ENCODE results near the gene ENHO. TPM values are rescaled to one million over a fixed set of nuclear protein-coding genes. Genes with fewer than 3 reads are reported as not detected.

Gene ENHO
- total RNA-seq, 1 donor from 2014 or later, result not detected

GRCh38 chr9:34555936-34556525 lies 33.2 kb upstream of the ENHO start:
- H3K27ac ChIP-seq, result no peak overlapping the region
- no peaks in the 10 kb centered on the region for H3K9me3 ChIP-seq
- no peak overlapping the region for H3K4me3 ChIP-seq
- TF ChIP-seq POLR2AphosphoS5 (IDR thresholded peaks at IDR 0.05; ENCODE audit: insufficient read depth in 1 of 2, low read depth in 1 of 2) (no peak), POLR2A (IDR thresholded peaks at IDR 0.05) (no peak), CTCF (IDR thresholded peaks at IDR 0.05) (no peak)
- H3K4me1 ChIP-seq, result peaks cover 34% of the 10 kb centered on the region
- DNase-seq (ENCODE audit: extremely low spot score in 2 of 2), result no peak
- H3K36me3 ChIP-seq, result no peaks in the 10 kb centered on the region
- intact Hi-C loops (cut with DNase I), result no loop called here
- no peaks in the 10 kb centered on the region for H3K27me3 ChIP-seq

- H3K36me3 ChIP-seq, result no peaks in the 10 kb centered on the region
- intact Hi-C loops (cut with DNase I), result no loop called here
- TF ChIP-seq CTCF (IDR thresholded peaks at IDR 0.05) (no peak), POLR2AphosphoS5 (IDR thresholded peaks at IDR 0.05; ENCODE audit: insufficient read depth in 1 of 2, low read depth in 1 of 2) (no peak), POLR2A (IDR thresholded peaks at IDR 0.05) (no peak)
- H3K9me3 ChIP-seq, result no peaks in the 10 kb centered on the region
- no peak for DNase-seq (ENCODE audit: extremely low spot score in 2 of 2)
- peaks cover 29% of the 10 kb centered on the region for H3K4me1 ChIP-seq
- no peak overlapping the region for H3K4me3 ChIP-seq
- H3K27ac ChIP-seq, result no peak overlapping the region
- H3K27me3 ChIP-seq, result no peaks in the 10 kb centered on the region
Measured at GRCh38 chr9:34555500-34555899, 32.7 kb upstream of the ENHO start.

GRCh38 chr9:34555002-34555348 lies 32.2 kb upstream of the ENHO start:
- H3K27me3 ChIP-seq, result no peaks in the 10 kb centered on the region
- peak in 1 of 2 donors; percentile 45 for TF ChIP-seq POLR2AphosphoS5 (IDR thresholded peaks at IDR 0.05; ENCODE audit: insufficient read depth in 1 of 2, low read depth in 1 of 2)
- TF ChIP-seq POLR2A (IDR thresholded peaks at IDR 0.05), result no peak
- TF ChIP-seq CTCF (IDR thresholded peaks at IDR 0.05), result no peak
- H3K4me1 ChIP-seq, result peaks cover 24% of the 10 kb centered on the region
- no peaks in the 10 kb centered on the region for H3K9me3 ChIP-seq
- intact Hi-C loops (cut with DNase I), result no loop called here
- no peak overlapping the region for H3K27ac ChIP-seq
- no peak for DNase-seq (ENCODE audit: extremely low spot score in 2 of 2)
- no peak overlapping the region for H3K4me3 ChIP-seq
- H3K36me3 ChIP-seq, result no peaks in the 10 kb centered on the region

GRCh38 chr9:34554211-34555001 lies 31.6 kb upstream of the ENHO start:
- TF ChIP-seq POLR2AphosphoS5 (IDR thresholded peaks at IDR 0.05; ENCODE audit: insufficient read depth in 1 of 2, low read depth in 1 of 2) (no peak), CTCF (IDR thresholded peaks at IDR 0.05) (no peak), POLR2A (IDR thresholded peaks at IDR 0.05) (no peak)
- H3K27me3 ChIP-seq, result no peaks in the 10 kb centered on the region

GRCh38 chr9:34553511-34554021 lies 30.8 kb upstream of the ENHO start:
- TF ChIP-seq POLR2AphosphoS5 (IDR thresholded peaks at IDR 0.05; ENCODE audit: insufficient read depth in 1 of 2, low read depth in 1 of 2) (no peak), CTCF (IDR thresholded peaks at IDR 0.05) (no peak), POLR2A (IDR thresholded peaks at IDR 0.05) (no peak)
- Histone ChIP-seq H3K4me1 (peaks cover 12% of the 10 kb centered on the region), H3K9me3 (no peaks in the 10 kb centered on the region), H3K36me3 (no peaks in the 10 kb centered on the region), H3K4me3 (no peak overlapping the region), H3K27me3 (no peaks in the 10 kb centered on the region), H3K27ac (no peak overlapping the region)
- no peak for DNase-seq (ENCODE audit: extremely low spot score in 2 of 2)
- intact Hi-C loops (cut with DNase I), result no loop called here

More at GRCh38 chr9:34554211-34555001, 31.6 kb upstream of the ENHO start:
- Histone ChIP-seq H3K36me3 (no peaks in the 10 kb centered on the region), H3K27ac (no peak overlapping the region), H3K9me3 (no peaks in the 10 kb centered on the region), H3K4me3 (no peak overlapping the region), H3K4me1 (peaks cover 18% of the 10 kb centered on the region)
- DNase-seq (ENCODE audit: extremely low spot score in 2 of 2), result no peak
- intact Hi-C loops (cut with DNase I), result no loop called here

All from vagina (tissue), 2 donors.